ENCODE data around the gene ARSI.
"Not testable (repeated sequence)": the region's sequence is repeated elsewhere in the genome, so short reads cannot be mapped to it uniquely, and the experiment has no call there.

Gene ARSI

DNA sequence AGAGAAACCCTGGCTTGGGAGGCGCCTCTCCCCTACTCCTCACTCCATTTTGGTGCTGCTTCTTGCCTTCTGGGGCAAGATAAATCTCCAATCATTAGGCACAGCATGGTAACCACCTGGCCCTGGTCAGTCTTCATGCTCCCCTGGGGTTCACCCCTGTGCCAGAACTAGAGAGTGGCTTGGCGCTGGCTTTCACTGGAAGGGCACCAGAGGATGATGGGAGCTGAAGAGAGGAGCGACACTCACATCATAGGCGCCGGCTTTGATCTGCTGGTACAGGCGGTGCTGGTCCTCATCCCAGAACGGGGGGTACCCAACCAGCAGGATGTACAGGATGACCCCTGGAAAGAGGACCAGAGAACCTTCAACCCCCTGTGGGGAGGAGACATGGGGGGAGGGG lies 51.2 kb downstream of the ARSI start:
- TF ChIP-seq, protein P1, sequence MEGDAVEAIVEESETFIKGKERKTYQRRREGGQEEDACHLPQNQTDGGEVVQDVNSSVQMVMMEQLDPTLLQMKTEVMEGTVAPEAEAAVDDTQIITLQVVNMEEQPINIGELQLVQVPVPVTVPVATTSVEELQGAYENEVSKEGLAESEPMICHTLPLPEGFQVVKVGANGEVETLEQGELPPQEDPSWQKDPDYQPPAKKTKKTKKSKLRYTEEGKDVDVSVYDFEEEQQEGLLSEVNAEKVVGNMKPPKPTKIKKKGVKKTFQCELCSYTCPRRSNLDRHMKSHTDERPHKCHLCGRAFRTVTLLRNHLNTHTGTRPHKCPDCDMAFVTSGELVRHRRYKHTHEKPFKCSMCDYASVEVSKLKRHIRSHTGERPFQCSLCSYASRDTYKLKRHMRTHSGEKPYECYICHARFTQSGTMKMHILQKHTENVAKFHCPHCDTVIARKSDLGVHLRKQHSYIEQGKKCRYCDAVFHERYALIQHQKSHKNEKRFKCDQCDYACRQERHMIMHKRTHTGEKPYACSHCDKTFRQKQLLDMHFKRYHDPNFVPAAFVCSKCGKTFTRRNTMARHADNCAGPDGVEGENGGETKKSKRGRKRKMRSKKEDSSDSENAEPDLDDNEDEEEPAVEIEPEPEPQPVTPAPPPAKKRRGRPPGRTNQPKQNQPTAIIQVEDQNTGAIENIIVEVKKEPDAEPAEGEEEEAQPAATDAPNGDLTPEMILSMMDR (IDR thresholded peaks at IDR 0.05; ENCODE audit: extremely low read depth, missing control alignments) = no peak
- no peak for DNase-seq (ENCODE audit: low spot score)

DNA sequence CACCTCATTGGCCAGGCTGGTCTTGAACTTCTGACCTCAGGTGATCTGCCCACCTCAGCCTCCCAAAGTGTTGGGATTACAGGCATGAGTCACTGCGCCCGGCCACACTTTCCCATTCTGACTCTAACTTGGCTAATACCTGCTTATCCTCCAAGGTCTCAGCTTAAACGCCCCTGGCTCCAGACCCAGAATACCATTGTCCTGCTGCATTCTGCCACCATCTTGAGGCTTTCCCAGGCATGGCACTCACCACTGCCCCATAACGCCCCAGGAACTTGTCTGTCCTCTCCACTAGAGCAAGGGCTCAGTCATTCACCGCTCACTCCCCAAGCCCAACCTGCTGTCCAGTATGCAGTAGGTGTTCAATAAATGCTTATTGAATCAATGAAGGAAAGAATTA lies 53.0 kb downstream of the ARSI start:
- DNase-seq (ENCODE audit: low spot score) = no peak
- TF ChIP-seq, protein P1 (IDR thresholded peaks at IDR 0.05; ENCODE audit: extremely low read depth, missing control alignments) = no peak

DNA sequence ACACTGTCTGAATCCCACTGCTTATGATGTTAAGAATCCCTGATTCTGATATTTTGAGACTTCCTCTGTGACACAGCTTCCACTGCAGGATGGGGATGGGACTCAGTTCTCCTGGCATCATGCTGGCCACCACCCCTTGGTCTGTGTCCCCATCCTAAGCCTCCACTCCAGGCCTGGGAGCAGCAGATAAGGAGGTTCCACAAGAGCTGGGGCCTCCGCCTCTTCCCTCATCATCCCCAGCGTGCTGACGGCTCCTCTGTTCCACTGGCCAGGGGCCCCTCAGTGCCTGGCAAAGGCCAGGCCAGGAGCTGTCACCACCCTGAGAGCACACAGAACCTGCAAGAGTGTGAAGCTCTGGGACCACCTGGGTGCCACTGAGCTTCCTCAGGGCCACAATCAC lies 53.8 kb downstream of the ARSI start:
- DNase-seq (ENCODE audit: low spot score) = no peak
- TF ChIP-seq, protein P1 (IDR thresholded peaks at IDR 0.05; ENCODE audit: extremely low read depth, missing control alignments) = no peak

DNA sequence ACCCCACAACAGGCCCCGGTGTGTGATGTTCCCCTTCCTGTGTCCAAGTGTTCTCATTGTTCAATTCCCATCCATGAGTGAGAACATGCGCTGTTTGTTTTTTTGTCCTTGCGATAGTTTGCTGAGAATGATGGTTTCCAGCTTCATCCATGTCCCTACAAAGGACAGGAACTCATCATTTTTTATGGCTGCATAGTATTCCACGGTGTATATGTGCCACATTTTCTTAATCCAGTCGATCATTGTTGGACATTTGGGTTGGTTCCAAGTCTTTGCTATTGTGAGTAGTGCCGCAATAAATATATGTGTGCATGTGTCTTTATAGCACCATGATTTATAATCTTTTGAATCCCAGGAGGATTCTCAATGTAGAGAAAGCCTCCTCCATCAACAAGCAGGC lies 54.2 kb downstream of the ARSI start:
- not testable (repeated sequence) for DNase-seq (ENCODE audit: low spot score)

DNA sequence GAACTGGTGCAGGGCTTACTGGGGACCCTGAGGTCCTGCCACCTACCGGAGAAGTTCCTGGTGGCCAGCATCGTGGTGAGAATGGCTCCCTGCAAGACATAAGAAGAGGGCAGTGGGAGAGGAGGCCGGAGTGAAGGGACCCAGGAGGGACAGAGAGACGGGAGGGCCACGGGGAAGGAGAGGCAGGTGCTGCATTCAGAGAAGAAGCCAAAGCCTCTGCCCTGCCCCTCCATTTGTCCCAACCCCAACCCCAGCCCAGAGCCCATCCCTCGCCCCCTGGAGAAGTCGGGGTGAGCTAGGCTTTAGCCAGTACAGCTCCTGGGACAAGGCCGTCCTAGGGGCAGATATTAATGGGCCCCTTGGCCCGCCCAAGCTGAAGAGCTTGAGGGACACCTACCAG lies 55.0 kb downstream of the ARSI start:
- no peak for DNase-seq (ENCODE audit: low spot score)
- TF ChIP-seq, protein P1 (IDR thresholded peaks at IDR 0.05; ENCODE audit: extremely low read depth, missing control alignments) = no peak

DNA sequence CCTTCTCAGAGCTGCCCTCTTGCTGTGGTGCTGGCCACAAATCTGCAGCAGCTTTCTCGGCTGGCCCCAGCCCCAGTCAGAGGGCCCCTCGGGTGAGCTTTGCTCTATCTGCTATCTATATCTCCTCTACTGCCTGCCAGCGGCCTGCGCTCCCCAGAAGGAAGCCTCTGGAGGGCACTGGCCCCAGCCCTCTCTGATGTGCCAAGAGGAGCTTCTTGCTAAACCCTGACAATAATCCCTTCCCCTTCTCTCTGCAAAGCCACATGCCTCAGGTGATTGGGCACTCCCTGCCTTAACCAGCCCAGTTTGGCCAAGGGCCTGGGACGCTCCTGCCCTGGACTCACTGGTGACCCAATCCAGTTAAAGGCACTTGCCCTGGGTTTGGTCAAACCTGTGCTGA lies 55.9 kb downstream of the ARSI start:
- no peak for DNase-seq (ENCODE audit: low spot score)
- TF ChIP-seq, protein P1 (IDR thresholded peaks at IDR 0.05; ENCODE audit: extremely low read depth, missing control alignments) = no peak

DNA sequence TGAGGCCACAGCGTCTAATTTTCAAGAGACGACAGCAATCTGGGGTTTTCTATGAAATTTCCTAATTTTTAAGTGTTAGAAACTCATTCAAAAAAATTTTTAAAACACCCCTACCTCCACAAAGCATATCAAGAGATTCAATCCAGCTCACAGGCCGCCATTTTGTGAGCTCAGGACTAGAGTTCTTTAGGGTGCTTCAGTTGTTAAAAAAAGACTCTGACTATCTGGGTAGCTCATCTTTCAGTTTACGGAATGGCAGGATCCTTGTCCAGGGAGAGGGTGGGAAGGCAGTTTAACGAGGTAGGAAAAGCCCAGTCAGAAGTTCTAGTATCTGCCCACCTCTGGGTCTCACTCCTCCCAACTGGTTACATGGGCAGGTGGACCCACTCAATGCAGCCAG lies 56.3 kb downstream of the ARSI start:
- TF ChIP-seq, protein P1 (IDR thresholded peaks at IDR 0.05; ENCODE audit: extremely low read depth, missing control alignments) = no peak
- DNase-seq (ENCODE audit: low spot score) = no peak

Measured in GM20000 (cell line).